Stimulated activated naive CD8-positive, alpha-beta T cell treated with anti-CD3 and anti-CD28 coated beads, Interleukin-15, Interleukin-2, amounts not matched to agents 100 ng/mL and 50 ng/mL, for 24 hours (primary cell): ENCODE data around the gene ELL.
A peak's percentile ranks its signal among the peaks of the same experiment; 100 is the strongest.

Experiments
- H3K27ac Mint-ChIP-seq: one replicate; pipeline ENCODE4 v1.8.0; 2021; ENCODE audit warnings: mild to moderate bottlenecking, mixed read lengths
- H3K27me3 Mint-ChIP-seq: one replicate; pipeline ENCODE4 v1.8.0; 2021; ENCODE audit warnings: mixed read lengths
- H3K36me3 Mint-ChIP-seq: one replicate; pipeline ENCODE4 v1.8.0; 2021; ENCODE audit warnings: low read depth, mixed read lengths
- H3K4me1 Mint-ChIP-seq: one replicate; pipeline ENCODE4 v1.8.0; 2021; ENCODE audit warnings: low read depth, mixed read lengths
- H3K4me3 Mint-ChIP-seq: one replicate; pipeline ENCODE4 v1.8.0; 2021; ENCODE audit warnings: mild to moderate bottlenecking, mixed read lengths
- H3K9me3 Mint-ChIP-seq: one replicate; pipeline ENCODE4 v1.8.0; 2021; ENCODE audit warnings: mixed read lengths

Gene ELL

GRCh38 chr19:18521692-18522123 lies at the start of gene ELL:
Gene ELL, minus strand, starts transcription at chr19:18522070. Its CDS starts 15 bp downstream, at chr19:18522055.
- peak within 1 kb of the TSS; percentile 93 for H3K4me3 Mint-ChIP-seq
- no peaks in the 10 kb centered on the region for H3K27me3 Mint-ChIP-seq
- no peaks in the 10 kb centered on the region for H3K36me3 Mint-ChIP-seq
- H3K4me1 Mint-ChIP-seq: peaks cover 17% of the 10 kb centered on the region
- H3K27ac Mint-ChIP-seq: peak within 1 kb of the TSS; percentile 94
- H3K9me3 Mint-ChIP-seq: no peaks in the 10 kb centered on the region

DNA sequence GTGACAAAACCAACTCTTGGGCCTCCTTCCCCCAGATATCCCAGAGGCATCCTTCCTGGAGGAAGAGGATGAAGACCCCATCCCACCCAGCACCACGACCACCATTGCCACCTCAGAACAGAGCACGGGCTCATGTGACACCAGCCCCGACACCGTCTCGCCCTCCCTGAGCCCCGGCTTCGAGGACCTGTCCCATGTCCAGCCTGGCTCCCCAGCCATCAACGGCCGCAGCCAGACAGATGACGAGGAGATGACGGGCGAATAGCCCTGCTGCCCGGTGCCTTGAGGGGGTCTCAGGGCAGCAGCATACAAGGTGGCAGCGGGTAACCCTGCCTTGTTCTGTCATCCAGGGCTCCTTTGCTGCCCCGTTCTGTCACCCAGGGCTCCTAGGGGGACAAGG lies 46.5 kb upstream of the ELL start:
- no peaks in the 10 kb centered on the region for H3K27me3 Mint-ChIP-seq
- H3K36me3 Mint-ChIP-seq: peaks cover 62% of the 10 kb centered on the region
- H3K9me3 Mint-ChIP-seq: no peaks in the 10 kb centered on the region
- H3K27ac Mint-ChIP-seq: no peak overlapping the region
- H3K4me1 Mint-ChIP-seq: peaks cover 15% of the 10 kb centered on the region
- H3K4me3 Mint-ChIP-seq: no peak overlapping the region

- Mint-ChIP-seq H3K36me3 (peaks cover 54% of the 10 kb centered on the region), H3K9me3 (no peaks in the 10 kb centered on the region), H3K27ac (no peak overlapping the region), H3K4me3 (no peak overlapping the region), H3K27me3 (no peaks in the 10 kb centered on the region), H3K4me1 (peaks cover 5% of the 10 kb centered on the region)
Observed at GRCh38 chr19:18566953-18567352, 45.1 kb upstream of the ELL start.

DNA sequence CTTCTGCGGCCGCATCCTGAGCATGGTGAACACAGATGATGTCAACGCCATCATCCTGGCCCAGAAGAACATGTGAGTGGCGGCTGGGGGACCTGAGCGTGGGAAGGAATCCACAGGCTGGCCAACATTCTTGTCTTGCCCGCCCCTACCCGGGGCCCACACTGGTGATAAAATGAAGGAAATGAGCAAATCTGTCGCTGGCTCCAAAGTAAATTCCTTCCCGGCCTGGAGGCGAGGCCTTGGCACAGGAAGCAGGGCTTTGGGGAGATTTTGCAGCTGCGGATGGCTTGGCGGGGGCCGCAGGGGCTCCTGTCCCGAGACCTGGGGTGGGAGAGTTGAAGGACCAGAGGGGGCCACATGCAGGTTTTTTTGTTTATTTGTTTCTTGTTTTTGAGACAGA lies 40.2 kb upstream of the ELL start:
- H3K9me3 Mint-ChIP-seq: no peaks in the 10 kb centered on the region
- H3K27ac Mint-ChIP-seq: no peak overlapping the region
- peaks cover 29% of the 10 kb centered on the region for H3K4me1 Mint-ChIP-seq
- no peaks in the 10 kb centered on the region for H3K27me3 Mint-ChIP-seq
- H3K4me3 Mint-ChIP-seq: no peak overlapping the region
- peaks cover 37% of the 10 kb centered on the region for H3K36me3 Mint-ChIP-seq

GRCh38 chr19:18559685-18560084 lies 37.8 kb upstream of the ELL start:
- Mint-ChIP-seq H3K4me1 (peaks cover 29% of the 10 kb centered on the region), H3K4me3 (peak overlapping the region; percentile 88), H3K36me3 (peaks cover 27% of the 10 kb centered on the region), H3K27me3 (no peaks in the 10 kb centered on the region), H3K27ac (peak overlapping the region; percentile 95), H3K9me3 (no peaks in the 10 kb centered on the region)

- H3K36me3 Mint-ChIP-seq: peaks cover 18% of the 10 kb centered on the region
- H3K27me3 Mint-ChIP-seq: no peaks in the 10 kb centered on the region
- H3K9me3 Mint-ChIP-seq: no peaks in the 10 kb centered on the region
- H3K4me1 Mint-ChIP-seq: peaks cover 29% of the 10 kb centered on the region
- H3K27ac Mint-ChIP-seq: peak overlapping the region; percentile 95
- H3K4me3 Mint-ChIP-seq: peak overlapping the region; percentile 88
Observed at GRCh38 chr19:18558604-18559003, 36.7 kb upstream of the ELL start.

GRCh38 chr19:18558202-18558555 lies 36.3 kb upstream of the ELL start:
- peak overlapping the region; percentile 95 for H3K27ac Mint-ChIP-seq
- H3K27me3 Mint-ChIP-seq: no peaks in the 10 kb centered on the region
- peaks cover 29% of the 10 kb centered on the region for H3K4me1 Mint-ChIP-seq

DNA sequence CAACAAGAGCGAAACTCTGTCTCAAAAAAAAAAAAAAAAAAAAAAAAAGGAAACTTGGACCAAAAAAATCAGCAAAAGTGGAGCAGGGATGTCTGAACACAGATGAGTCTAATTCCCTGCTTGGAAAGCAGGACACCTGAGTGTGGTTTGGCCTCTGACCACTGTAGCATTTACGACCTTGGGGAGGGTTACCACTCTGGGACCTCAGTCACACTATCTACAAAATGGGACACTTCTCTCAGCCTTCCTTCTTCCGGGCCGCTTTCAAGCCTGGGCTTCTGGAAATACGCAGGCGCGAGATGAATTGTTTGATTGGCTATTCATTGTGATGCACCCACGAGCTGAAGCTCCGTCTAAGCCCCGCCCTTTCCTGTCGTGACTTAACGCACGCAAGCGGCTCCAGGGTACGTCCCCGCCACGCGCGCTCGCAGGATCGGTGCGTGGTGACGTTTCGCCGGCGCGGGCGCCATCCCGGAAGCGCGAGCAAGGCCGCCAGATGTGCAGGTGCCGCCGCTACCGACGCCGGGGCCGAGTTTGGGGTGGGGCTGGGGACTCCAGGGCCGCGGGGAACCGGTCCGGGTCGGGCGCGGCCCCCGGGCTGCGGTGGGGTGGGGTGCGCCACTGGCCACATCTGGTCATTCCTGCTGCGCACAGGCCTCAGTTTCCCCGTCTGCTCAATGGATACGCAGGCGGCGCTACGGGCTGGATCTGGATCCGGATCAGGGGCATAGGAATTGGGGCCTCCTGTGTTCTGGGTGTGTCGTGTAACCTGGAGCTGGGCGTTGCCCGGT lies 35.7 kb upstream of the ELL start, which contains the start of gene KXD1:
Gene KXD1 (plus strand): TSS at position 460 of the 791 bp plus-strand sequence. CDS start 4,187 bp downstream, outside the sequence.
- peak within 1 kb of the TSS; percentile 88 for H3K4me3 Mint-ChIP-seq
- no peaks in the 10 kb centered on the region for H3K27me3 Mint-ChIP-seq
- H3K27ac Mint-ChIP-seq: peak within 1 kb of the TSS; percentile 95
- no peaks in the 10 kb centered on the region for H3K9me3 Mint-ChIP-seq
- H3K4me1 Mint-ChIP-seq: peaks cover 29% of the 10 kb centered on the region
- peaks cover 12% of the 10 kb centered on the region for H3K36me3 Mint-ChIP-seq

More at GRCh38 chr19:18558202-18558555, 36.3 kb upstream of the ELL start:
- Mint-ChIP-seq H3K36me3 (peaks cover 16% of the 10 kb centered on the region), H3K9me3 (no peaks in the 10 kb centered on the region), H3K4me3 (peak overlapping the region; percentile 88)

DNA sequence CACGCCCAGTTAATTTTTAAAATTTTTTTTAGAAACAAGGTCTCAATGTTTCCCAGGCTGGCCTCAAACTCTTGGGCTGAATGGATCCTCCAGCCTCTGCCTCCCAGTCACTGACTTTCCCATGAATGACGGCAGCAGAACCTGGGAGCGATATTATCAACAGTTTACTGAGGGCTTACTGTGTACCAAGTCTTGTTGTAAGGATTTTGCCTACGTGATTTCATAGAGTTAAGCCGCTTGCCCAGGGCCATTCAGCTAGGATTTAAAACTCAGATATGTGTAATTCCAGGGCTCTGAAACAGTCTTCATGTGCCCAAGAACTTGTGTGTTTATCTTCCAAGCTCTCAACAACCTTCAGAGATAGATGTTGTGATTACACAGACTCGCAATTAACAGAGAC lies 29.8 kb upstream of the ELL start:
- no peaks in the 10 kb centered on the region for H3K9me3 Mint-ChIP-seq
- H3K27ac Mint-ChIP-seq: no peak overlapping the region
- H3K4me1 Mint-ChIP-seq: no peaks in the 10 kb centered on the region

GRCh38 chr19:18543814-18544475 lies 22.1 kb upstream of the ELL start:
- H3K4me3 Mint-ChIP-seq: peak overlapping the region; percentile 88
- H3K36me3 Mint-ChIP-seq: peaks cover 7% of the 10 kb centered on the region
- no peaks in the 10 kb centered on the region for H3K27me3 Mint-ChIP-seq
- H3K9me3 Mint-ChIP-seq: no peaks in the 10 kb centered on the region
- H3K4me1 Mint-ChIP-seq: peaks cover 34% of the 10 kb centered on the region
- H3K27ac Mint-ChIP-seq: peak overlapping the region; percentile 93

More for the DNA sequence above, 29.8 kb upstream of the ELL start:
- H3K27me3 Mint-ChIP-seq: no peaks in the 10 kb centered on the region
- no peaks in the 10 kb centered on the region for H3K36me3 Mint-ChIP-seq
- H3K4me3 Mint-ChIP-seq: no peak overlapping the region

GRCh38 chr19:18542941-18543813 lies 21.3 kb upstream of the ELL start, which contains the start of gene FKBP8:
Gene FKBP8, minus strand, starts transcription at chr19:18543573. Its CDS starts 1,603 bp downstream, at chr19:18541970.
- Mint-ChIP-seq H3K4me3 (peak within 1 kb of the TSS; percentile 88), H3K36me3 (peaks cover 8% of the 10 kb centered on the region), H3K4me1 (peaks cover 34% of the 10 kb centered on the region), H3K9me3 (no peaks in the 10 kb centered on the region), H3K27me3 (no peaks in the 10 kb centered on the region), H3K27ac (peak within 1 kb of the TSS; percentile 94)

DNA sequence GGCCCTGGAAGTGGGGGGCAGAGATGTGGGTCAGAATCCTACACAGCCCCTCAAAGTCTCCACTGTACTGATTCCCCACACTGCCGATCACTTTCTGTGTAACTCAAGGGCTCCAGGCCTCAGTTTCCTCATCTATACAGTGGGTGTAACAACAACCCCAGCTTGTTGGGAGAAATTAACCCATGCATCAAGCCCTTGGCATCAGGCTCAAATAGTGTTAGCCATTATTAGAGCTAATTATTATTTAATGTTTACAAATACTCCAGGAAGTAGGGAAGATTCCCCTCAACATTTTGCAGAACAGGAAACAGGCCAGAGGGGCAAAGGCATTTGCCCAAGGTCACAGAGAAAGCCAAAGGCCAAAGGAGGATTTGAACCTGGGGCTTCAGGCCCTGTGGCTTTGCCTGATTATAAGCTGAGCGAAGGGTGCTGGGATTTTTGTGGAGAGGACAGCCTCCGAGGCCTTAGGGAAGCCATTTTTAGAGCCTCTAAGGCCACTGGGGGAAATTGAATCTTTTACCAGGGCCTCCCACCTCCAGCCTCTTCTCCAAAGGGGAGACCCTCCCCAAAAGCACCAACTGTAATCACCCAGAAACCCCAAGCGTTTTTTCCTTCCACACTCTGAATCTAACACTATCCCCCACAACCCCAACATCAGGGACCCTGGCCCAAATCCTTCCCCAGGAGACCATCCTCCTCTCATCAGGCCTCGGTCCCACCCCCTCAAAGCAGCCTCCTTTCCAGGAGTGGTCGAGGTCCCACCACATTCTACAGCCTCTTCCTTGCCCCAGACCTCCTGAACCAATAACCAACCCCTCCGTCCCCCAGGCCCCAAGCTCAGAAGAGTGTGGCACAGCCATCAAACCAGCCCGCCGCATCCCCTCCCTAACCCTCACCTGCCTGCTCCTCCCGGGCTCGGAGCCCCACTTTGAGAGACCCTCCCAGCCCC lies 20.4 kb upstream of the ELL start:
- Mint-ChIP-seq H3K9me3 (no peaks in the 10 kb centered on the region), H3K27me3 (no peaks in the 10 kb centered on the region), H3K4me3 (peak overlapping the region; percentile 87), H3K27ac (peak overlapping the region; percentile 94), H3K4me1 (peaks cover 34% of the 10 kb centered on the region), H3K36me3 (peaks cover 12% of the 10 kb centered on the region)

DNA sequence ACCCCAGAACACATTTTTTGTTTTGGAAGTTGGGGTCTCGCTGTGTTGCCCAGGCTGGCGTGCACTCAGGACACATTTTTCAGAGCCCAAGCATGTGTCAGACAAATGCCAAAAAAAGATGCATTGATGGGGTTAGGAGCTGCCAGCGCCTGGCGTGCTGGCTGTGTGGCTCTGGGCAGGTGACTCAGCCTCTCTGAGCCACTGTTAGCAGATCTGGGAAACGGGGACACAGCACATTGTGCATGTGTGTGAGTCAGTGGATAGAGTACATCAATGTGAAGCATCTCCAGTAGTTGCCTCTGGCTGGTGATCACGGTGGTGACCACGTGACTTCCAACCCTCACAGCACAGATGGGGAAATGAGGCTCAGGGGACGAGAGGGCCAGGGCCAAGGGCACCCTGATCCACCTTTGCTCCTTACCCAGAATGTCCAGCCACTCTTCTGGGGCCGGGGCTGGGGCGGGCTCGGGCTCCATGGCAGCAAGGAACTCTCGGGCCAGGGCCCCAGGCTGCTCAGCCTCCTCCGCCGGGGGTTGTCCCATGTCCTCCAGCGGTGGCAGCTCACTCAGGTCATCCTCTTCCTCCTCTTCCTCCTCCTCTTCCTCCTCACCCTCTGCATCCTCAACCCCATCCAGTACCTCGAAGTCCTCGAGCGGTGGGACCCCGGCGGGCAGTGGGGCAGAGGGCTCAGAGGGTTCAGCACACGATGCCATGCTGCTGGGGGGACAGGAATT lies 19.6 kb upstream of the ELL start:
- peak overlapping the region; percentile 50 for H3K27ac Mint-ChIP-seq

More for the DNA sequence above, 19.6 kb upstream of the ELL start:
- Mint-ChIP-seq H3K27me3 (no peaks in the 10 kb centered on the region), H3K9me3 (no peaks in the 10 kb centered on the region), H3K4me3 (no peak overlapping the region), H3K4me1 (peaks cover 34% of the 10 kb centered on the region), H3K36me3 (peaks cover 18% of the 10 kb centered on the region)
